ENCODE measurements around the gene STARD5.

DNA sequence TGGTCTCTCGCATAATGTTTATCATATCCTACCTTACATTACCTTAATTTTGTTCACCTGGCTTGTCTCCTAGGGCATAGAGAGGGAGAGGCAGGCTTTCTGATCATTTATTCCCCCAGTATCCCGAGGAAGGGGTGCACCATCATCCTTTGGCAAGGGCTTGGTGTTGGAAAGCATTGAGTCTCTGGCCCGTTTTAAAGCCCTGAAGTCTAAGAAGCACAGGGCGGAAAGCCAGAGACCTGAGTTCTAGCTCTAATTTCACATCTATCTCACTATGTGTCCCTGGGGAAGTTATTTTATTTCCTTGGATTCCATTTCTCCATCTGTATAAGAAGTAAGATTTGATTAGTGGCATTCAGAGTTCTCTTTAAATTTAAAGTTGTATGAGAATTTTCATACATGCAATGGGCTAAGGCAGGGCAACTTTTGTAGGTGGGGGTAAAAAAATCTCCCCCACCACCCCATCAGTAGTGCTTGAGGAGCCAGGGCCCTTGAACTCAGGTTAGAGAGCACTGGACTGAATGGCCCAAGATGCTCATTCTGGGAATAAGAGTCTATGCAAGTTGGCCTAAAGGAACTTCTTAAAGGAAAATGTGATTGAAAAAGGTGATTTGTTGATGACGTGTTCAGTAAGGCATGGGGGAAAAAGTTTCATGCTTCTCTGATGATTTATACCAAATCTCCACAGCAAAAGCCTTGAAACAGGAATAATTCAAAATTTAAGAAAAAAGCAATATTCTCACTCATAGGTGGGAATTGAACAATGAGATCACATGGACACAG lies 40.0 kb upstream of the STARD5 start:
- no peak for TF ChIP-seq EZH2 (IDR thresholded peaks at IDR 0.05; ENCODE audit: insufficient read depth, poor library complexity, severe bottlenecking)
- no peak for TF ChIP-seq EZH2phosphoT487 (IDR thresholded peaks at IDR 0.05; ENCODE audit: insufficient read depth, low read depth)
